RPMI7951 (cell line): ENCODE measurements around the gene GJB4. TPM values are rescaled to one million over a fixed set of nuclear protein-coding genes. Genes with fewer than 3 reads are reported as not detected.
"Not testable (repeated sequence)": the region's sequence is repeated elsewhere in the genome, so short reads cannot be mapped to it uniquely, and the experiment has no call there.

ENCODE experiments used
- DNase-seq: peaks from one replicate; pipeline ENCODE4 v3.0.0-alpha.2; 2012; ENCODE audit warnings: low read depth
- total RNA-seq: library from RNA; depleted of rRNA; stranded (reverse); fragments of >200 nt; shearing (Covaris generic); gene quantifications from 2 replicates; pipeline ENCODE4 v1.2.3, GENCODE V29; 2014; rRNA removed

GJB4 gene
- total RNA-seq, 1 experiment from 2014 or later, result not detected

DNA sequence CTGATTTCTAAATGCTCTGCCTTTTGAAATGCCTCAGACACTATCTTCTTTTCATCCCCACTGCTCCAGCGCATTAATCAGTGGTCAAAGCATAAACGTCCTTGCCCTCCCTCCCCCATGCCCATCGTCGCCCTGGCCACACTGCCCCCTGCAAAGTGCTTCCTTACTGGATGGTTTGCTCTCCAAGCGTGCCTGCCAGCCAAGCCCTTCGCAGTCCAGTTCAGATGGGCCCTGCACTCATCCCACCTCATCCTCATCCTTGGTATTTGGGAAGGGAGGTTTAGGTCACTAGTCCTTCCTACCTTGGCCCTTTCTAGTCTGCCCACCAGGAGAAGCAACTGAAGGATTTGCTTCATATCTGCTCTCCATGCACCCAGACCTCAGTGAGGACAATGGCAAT is 36.4 kb downstream of the GJB4 start:
- DNase-seq, result no peak

DNA sequence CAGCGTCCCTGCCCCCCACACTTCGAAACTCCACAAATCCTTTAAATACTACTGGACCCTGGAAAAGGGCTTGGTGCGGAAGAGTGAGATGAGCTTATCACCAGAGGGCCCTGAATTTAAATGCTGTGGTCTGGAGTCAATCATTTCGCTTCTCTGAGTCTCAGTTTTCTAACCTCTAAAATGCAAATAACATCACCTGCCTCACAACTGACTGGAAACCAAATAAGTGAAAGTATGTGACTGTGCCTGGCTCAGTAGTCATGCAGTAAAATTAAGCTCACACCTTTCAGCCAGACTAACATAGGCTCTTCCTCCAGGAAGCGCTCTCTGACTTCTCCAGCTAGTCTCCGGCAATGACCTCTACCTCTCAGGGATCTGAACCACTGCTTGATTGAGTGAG is 37.5 kb downstream of the GJB4 start:
- no peak for DNase-seq

DNA sequence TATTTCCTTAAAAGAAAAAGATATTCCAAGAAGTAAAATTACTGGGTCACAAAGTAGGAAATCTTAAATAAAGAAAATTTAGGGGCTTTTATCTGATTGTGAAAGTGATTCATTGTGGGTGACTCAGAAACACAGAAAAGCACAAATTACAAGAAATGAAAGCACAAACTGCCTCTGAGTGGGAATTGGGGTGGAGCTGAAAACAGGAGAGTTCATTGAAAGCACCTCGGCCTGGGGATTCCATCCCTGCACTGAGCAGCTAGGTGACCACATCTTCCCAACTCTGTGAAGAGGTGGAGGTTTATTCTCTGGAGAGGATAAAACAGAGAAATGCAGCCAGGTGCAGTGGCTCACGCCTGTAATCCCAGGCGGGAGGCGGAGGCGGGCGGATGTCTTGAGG is 40.7 kb downstream of the GJB4 start:
- DNase-seq, result peak; percentile 46

DNA sequence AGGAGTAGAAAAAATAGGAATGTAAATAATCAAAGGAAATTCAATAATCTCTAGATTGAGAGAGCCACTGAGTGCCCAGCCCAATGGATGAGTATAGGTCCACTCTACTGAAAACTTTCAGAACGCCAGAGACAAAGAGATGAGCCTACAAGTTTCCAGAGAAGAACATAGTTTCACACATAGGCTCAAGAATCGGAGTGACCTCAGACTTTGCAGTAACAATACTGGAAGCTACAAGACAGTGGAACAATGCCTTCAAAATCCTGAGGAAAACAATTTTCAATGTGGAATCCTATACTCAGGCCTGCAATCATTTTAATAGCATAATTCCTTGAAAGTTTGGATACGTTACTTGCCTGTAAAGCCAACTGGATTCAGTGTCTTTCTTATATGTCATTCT is 44.2 kb downstream of the GJB4 start:
- DNase-seq, result no peak

DNA sequence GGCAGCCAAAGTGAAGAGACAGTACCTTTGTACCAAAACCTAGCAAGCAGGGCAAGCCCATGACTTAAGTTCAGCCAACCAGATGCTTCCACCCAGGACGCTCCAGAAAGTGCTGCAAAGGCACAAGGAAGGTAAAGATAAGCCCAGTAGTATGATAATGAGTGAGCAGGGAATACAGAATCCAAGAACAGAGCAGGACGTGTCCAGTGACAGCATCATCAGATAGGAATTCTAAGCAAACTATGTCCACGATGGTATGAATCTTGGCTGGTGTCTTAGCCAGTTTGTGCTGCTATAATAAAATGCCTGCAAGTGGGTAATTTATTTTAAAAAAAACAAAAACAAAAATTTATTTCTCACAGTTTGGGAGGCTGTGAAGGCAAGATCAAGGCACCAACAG is 46.9 kb downstream of the GJB4 start:
- DNase-seq, result no peak

DNA sequence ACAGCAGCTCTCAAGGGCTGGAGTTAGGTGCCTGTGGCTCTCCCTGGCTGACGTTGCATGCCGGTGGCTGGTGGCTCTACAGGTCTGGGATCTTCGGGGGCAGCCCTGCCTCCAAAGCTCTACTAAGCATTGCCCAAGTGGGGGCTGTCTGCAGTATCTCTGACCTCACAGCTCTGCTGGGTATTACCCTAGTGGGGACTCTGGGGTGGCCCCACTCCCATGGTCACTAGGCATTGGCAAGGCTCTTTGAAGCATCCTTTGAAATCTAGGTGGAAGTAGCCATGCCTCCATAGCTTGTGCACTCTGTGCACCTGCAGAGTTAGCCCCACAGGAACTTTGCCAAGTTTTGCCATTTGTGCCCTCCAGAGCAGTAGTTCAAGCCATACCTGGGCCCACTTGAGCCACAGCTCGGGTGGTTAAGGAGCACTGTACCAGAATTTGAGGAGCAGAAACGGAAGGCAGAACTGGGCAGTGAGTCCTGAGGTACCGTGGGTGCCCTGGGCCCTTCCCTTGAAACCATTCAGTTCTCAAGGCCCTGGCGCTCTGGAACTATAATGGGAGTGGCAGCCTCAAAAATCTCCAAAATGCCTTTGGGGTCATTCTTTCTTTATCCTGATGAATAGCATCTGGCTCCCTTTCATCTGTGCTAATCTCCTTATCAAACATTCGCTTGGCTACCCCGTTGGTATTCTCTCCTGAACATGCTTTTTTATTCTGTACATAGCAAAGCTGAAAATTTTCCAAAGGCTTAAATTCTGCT is 48.7 kb downstream of the GJB4 start:
- DNase-seq, result peak; percentile 22

DNA sequence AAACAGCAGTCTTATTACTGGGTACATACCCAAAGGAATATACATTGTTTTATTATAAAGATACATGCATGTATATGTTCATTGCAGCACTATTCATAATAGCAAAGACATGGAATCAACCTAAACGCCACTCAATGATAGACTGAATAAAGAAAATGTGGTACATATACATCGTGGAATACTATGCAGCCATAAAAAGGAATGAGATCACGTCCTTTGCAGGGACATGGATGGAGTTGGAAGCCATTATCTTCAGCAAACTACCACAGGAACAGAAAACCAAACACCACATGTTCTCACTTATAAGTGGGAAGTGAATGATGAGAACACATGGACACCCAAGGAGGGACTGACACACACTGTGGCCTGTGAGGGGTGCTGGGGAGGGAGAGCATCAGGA is 51.2 kb downstream of the GJB4 start:
- DNase-seq, result not testable (repeated sequence)

Other genes starting within 250 kb of the GJB4 start
- gene GJB5, start 4.7 kb upstream of the GJB4 start, total RNA-seq, result not detected in 2 replicates
- gene GJB3, start 21.5 kb downstream of the GJB4 start, total RNA-seq, result not detected in 2 replicates
- not detected in 2 replicates for gene GJA4, start 33.3 kb downstream of the GJB4 start, total RNA-seq
- 31.5 and 47.6 TPM in 2 replicates for gene SMIM12, start 100.0 kb downstream of the GJB4 start, total RNA-seq
- gene DLGAP3, start 169.9 kb downstream of the GJB4 start, total RNA-seq, result under 0.01 TPM in 1 of 2 replicates, not detected in the other
- gene TMEM35B, start 225.6 kb downstream of the GJB4 start, total RNA-seq, result 40.6 and 41.9 TPM in 2 replicates